Vagina (tissue), 2 donors: ENCODE measurements around the gene SEPTIN2.

ENCODE experiments used
- CTCF ChIP-seq, 3 experiments: fragments of 450-650 bp in 2 of 3; fragments of 200-600 bp in 1 of 3; sonication (generic) in 1 of 3; IDR thresholded peaks; one replicate each; pipeline ENCODE4 v1.5.1; 2017 to 2019; ENCODE audit warnings: antibody characterized with exemption in 3 of 3, mild to moderate bottlenecking in 2 of 3, moderate library complexity in 2 of 3
- POLR2A ChIP-seq, 2 donors: fragments of 450-650 bp; IDR thresholded peaks; one replicate each; pipeline ENCODE4 v1.6.1; 2017; ENCODE audit warnings: antibody characterized with exemption in 2 of 2, mild to moderate bottlenecking in 2 of 2, moderate library complexity in 2 of 2

- no peak for TF ChIP-seq CTCF (IDR thresholded peaks at IDR 0.05)
- no peak for TF ChIP-seq POLR2A (IDR thresholded peaks at IDR 0.05)
Measured at GRCh38 chr2:241393524-241394196, 77.9 kb downstream of the SEPTIN2 start.
